CD4-positive, alpha-beta T cell treated with Interleukin-1 beta for 1 hour (primary cell): ENCODE results near the gene GFY.

Source experiments
- DNase-seq, 2 donors: peaks; one replicate each; pipeline ENCODE4 v3.0.0-alpha.2; 2020 to 2022

Gene GFY

GRCh38 chr19:49425178-49425577 is at the start of gene GFY:
TSS of gene GFY (plus strand) at chr19:49425388. CDS start at chr19:49426431, 1,043 bp downstream.
- DNase-seq, result no peak

- DNase-seq, result no peak
These were observed 46.7 kb upstream of the GFY start for GRCh38 chr19:49378512-49378911.

GRCh38 chr19:49380391-49380790 is 44.8 kb upstream of the GFY start:
- no peak for DNase-seq

GRCh38 chr19:49382639-49383038 is 42.5 kb upstream of the GFY start:
- DNase-seq, result no peak

GRCh38 chr19:49383599-49383998 is 41.6 kb upstream of the GFY start:
- DNase-seq, result no peak

GRCh38 chr19:49387936-49388372 is 37.2 kb upstream of the GFY start, which contains the start of gene KASH5:
TSS of gene KASH5 (plus strand) at chr19:49388249. CDS start at chr19:49390884, 2,635 bp downstream.
- DNase-seq, result peak; percentile 91 to 92

- DNase-seq, result no peak
These were observed 35.8 kb upstream of the GFY start for GRCh38 chr19:49389406-49389805.

- no peak for DNase-seq
These were observed 34.9 kb upstream of the GFY start for GRCh38 chr19:49390131-49390928.

- DNase-seq, result peak in 1 of 2 donors; percentile 49
These were observed 34.2 kb upstream of the GFY start for GRCh38 chr19:49390929-49391359.

- DNase-seq, result peak; percentile 84
These were observed 33.4 kb upstream of the GFY start for GRCh38 chr19:49391581-49392399.

GRCh38 chr19:49393881-49394280 is 31.3 kb upstream of the GFY start:
- no peak for DNase-seq

GRCh38 chr19:49395581-49396407 is 29.4 kb upstream of the GFY start:
- DNase-seq, result no peak

GRCh38 chr19:49396738-49397505 is 28.3 kb upstream of the GFY start:
- DNase-seq, result no peak

GRCh38 chr19:49398001-49398615 is 27.1 kb upstream of the GFY start:
- no peak for DNase-seq

- no peak for DNase-seq
These were observed 26.3 kb upstream of the GFY start for GRCh38 chr19:49398931-49399330.

- DNase-seq, result no peak
These were observed 25.2 kb upstream of the GFY start for GRCh38 chr19:49400029-49400428.

- peak in 1 of 2 donors; percentile 22 for DNase-seq
These were observed 21.6 kb upstream of the GFY start for GRCh38 chr19:49403404-49404187.

- DNase-seq, result no peak
These were observed 18.1 kb upstream of the GFY start for GRCh38 chr19:49407079-49407478.

GRCh38 chr19:49407482-49408015 is 17.6 kb upstream of the GFY start:
- DNase-seq, result no peak

- no peak for DNase-seq
These were observed 16.3 kb upstream of the GFY start for GRCh38 chr19:49408816-49409440.
